ENCODE measurements around the gene KRIT1. TPM values are rescaled to one million over a fixed set of nuclear protein-coding genes. Genes with fewer than 3 reads are reported as not detected.
"Not testable (repeated sequence)": the region's sequence is repeated elsewhere in the genome, so short reads cannot be mapped to it uniquely, and the experiment has no call there.

KRIT1 gene
- total and polyA plus RNA-seq, 5 donors: 19.0 to 38.2 (median 35.3) TPM

GRCh38 chr7:92275327-92275726 lies 29.6 kb upstream of the KRIT1 start:
- H3K4me1 ChIP-seq (ENCODE audit: control insufficient read depth, insufficient read depth, low read length): peaks cover 6% of the 10 kb centered on the region
- 94% methylated on average over 4 of the region's 4 CpGs for WGBS
- ATAC-seq (no peak), DNase-seq (no peak)
- intact Hi-C loops (cut with DNase I): no loop called here
- no peaks in the 10 kb centered on the region for H3K9me3 ChIP-seq (ENCODE audit: control insufficient read depth, low read length)
- H3K27me3 ChIP-seq (ENCODE audit: control insufficient read depth, insufficient read depth): no peaks in the 10 kb centered on the region
- H3K4me3 ChIP-seq (ENCODE audit: low read length): no peak overlapping the region
- H3K27ac ChIP-seq (ENCODE audit: low read length): no peak overlapping the region

- no peak for ATAC-seq
- Histone ChIP-seq H3K9me3 (ENCODE audit: control insufficient read depth, low read length) (no peaks in the 10 kb centered on the region), H3K4me1 (ENCODE audit: control insufficient read depth, insufficient read depth, low read length) (peaks cover 1% of the 10 kb centered on the region), H3K27me3 (ENCODE audit: control insufficient read depth, insufficient read depth) (no peaks in the 10 kb centered on the region), H3K27ac (ENCODE audit: low read length) (no peak overlapping the region), H3K4me3 (ENCODE audit: low read length) (no peak overlapping the region)
- WGBS: 92% methylated on average over 1 of the region's 1 CpG
- no peak for DNase-seq
- intact Hi-C loops (cut with DNase I): no loop called here
Measured at GRCh38 chr7:92268921-92269320, 23.2 kb upstream of the KRIT1 start.

GRCh38 chr7:92266415-92267241 lies 20.9 kb upstream of the KRIT1 start:
- ATAC-seq (no peak), DNase-seq (no peak)
- 96% methylated on average over 5 of the region's 5 CpGs for WGBS
- Histone ChIP-seq H3K4me1 (ENCODE audit: control insufficient read depth, insufficient read depth, low read length) (no peaks in the 10 kb centered on the region), H3K9me3 (ENCODE audit: control insufficient read depth, low read length) (no peaks in the 10 kb centered on the region), H3K27me3 (ENCODE audit: control insufficient read depth, insufficient read depth) (no peaks in the 10 kb centered on the region), H3K4me3 (ENCODE audit: low read length) (no peak overlapping the region), H3K27ac (ENCODE audit: low read length) (no peak overlapping the region)
- intact Hi-C loops (cut with DNase I): no loop called here

GRCh38 chr7:92260248-92260781 lies 14.6 kb upstream of the KRIT1 start:
- intact Hi-C loops (cut with DNase I): no loop called here
- H3K9me3 ChIP-seq (ENCODE audit: control insufficient read depth, low read length): no peaks in the 10 kb centered on the region
- no peak overlapping the region for H3K4me3 ChIP-seq (ENCODE audit: low read length)
- H3K27ac ChIP-seq (ENCODE audit: low read length): no peak overlapping the region
- H3K4me1 ChIP-seq (ENCODE audit: control insufficient read depth, insufficient read depth, low read length): peaks cover 2% of the 10 kb centered on the region
- no peaks in the 10 kb centered on the region for H3K27me3 ChIP-seq (ENCODE audit: control insufficient read depth, insufficient read depth)
- WGBS: 89% methylated on average over 7 of the region's 7 CpGs
- DNase-seq (no peak), ATAC-seq (no peak)

GRCh38 chr7:92259610-92260247 lies 14.0 kb upstream of the KRIT1 start:
- peaks cover 3% of the 10 kb centered on the region for H3K4me1 ChIP-seq (ENCODE audit: control insufficient read depth, insufficient read depth, low read length)
- WGBS: 91% methylated on average over 2 of the region's 2 CpGs
- intact Hi-C loops (cut with DNase I): no loop called here

GRCh38 chr7:92259062-92259461 lies 13.3 kb upstream of the KRIT1 start:
- ATAC-seq (no peak), DNase-seq (no peak)
- Histone ChIP-seq H3K9me3 (ENCODE audit: control insufficient read depth, low read length) (no peaks in the 10 kb centered on the region), H3K4me3 (ENCODE audit: low read length) (no peak overlapping the region), H3K27me3 (ENCODE audit: control insufficient read depth, insufficient read depth) (no peaks in the 10 kb centered on the region), H3K4me1 (ENCODE audit: control insufficient read depth, insufficient read depth, low read length) (peaks cover 4% of the 10 kb centered on the region), H3K27ac (ENCODE audit: low read length) (no peak overlapping the region)
- 79% methylated on average over 4 of the region's 4 CpGs for WGBS
- intact Hi-C loops (cut with DNase I): no loop called here

More at GRCh38 chr7:92259610-92260247, 14.0 kb upstream of the KRIT1 start:
- DNase-seq (no peak), ATAC-seq (no peak)
- no peaks in the 10 kb centered on the region for H3K27me3 ChIP-seq (ENCODE audit: control insufficient read depth, insufficient read depth)
- H3K27ac ChIP-seq (ENCODE audit: low read length): no peak overlapping the region
- H3K4me3 ChIP-seq (ENCODE audit: low read length): no peak overlapping the region
- no peaks in the 10 kb centered on the region for H3K9me3 ChIP-seq (ENCODE audit: control insufficient read depth, low read length)

- ATAC-seq (peak; percentile 81 to 85), DNase-seq (no peak)
- Histone ChIP-seq H3K9me3 (ENCODE audit: control insufficient read depth, low read length) (no peaks in the 10 kb centered on the region), H3K27ac (ENCODE audit: low read length) (no peak overlapping the region), H3K4me3 (ENCODE audit: low read length) (no peak overlapping the region), H3K27me3 (ENCODE audit: control insufficient read depth, insufficient read depth) (no peaks in the 10 kb centered on the region), H3K4me1 (ENCODE audit: control insufficient read depth, insufficient read depth, low read length) (peaks cover 9% of the 10 kb centered on the region)
- intact Hi-C loops (cut with DNase I): no loop called here
- WGBS: 64% methylated on average over 4 of the region's 4 CpGs
Measured at GRCh38 chr7:92255308-92255707, 9.6 kb upstream of the KRIT1 start.

GRCh38 chr7:92254800-92255199 lies 9.1 kb upstream of the KRIT1 start:
- H3K4me3 ChIP-seq (ENCODE audit: low read length); intact Hi-C loops (cut with DNase I); DNase-seq; ATAC-seq; H3K27ac ChIP-seq (ENCODE audit: low read length); H3K27me3 ChIP-seq (ENCODE audit: control insufficient read depth, insufficient read depth); H3K4me1 ChIP-seq (ENCODE audit: control insufficient read depth, insufficient read depth, low read length); H3K9me3 ChIP-seq (ENCODE audit: control insufficient read depth, low read length): not testable (repeated sequence)
- 81% methylated on average over 1 of the region's 1 CpG for WGBS

GRCh38 chr7:92253251-92253650 lies 7.5 kb upstream of the KRIT1 start:
- Histone ChIP-seq H3K4me1 (ENCODE audit: control insufficient read depth, insufficient read depth, low read length) (peaks cover 7% of the 10 kb centered on the region), H3K27ac (ENCODE audit: low read length) (no peak overlapping the region), H3K9me3 (ENCODE audit: control insufficient read depth, low read length) (no peaks in the 10 kb centered on the region), H3K4me3 (ENCODE audit: low read length) (no peak overlapping the region), H3K27me3 (ENCODE audit: control insufficient read depth, insufficient read depth) (no peaks in the 10 kb centered on the region)
- DNase-seq (no peak), ATAC-seq (no peak)
- 86% methylated on average over 1 of the region's 1 CpG for WGBS
- intact Hi-C loops (cut with DNase I): no loop called here

GRCh38 chr7:92251181-92251580 lies 5.5 kb upstream of the KRIT1 start:
- WGBS: 96% methylated on average over 1 of the region's 1 CpG
- H3K4me1 ChIP-seq (ENCODE audit: control insufficient read depth, insufficient read depth, low read length): peaks cover 7% of the 10 kb centered on the region
- H3K9me3 ChIP-seq (ENCODE audit: control insufficient read depth, low read length): no peaks in the 10 kb centered on the region
- no peak overlapping the region for H3K27ac ChIP-seq (ENCODE audit: low read length)
- no peaks in the 10 kb centered on the region for H3K27me3 ChIP-seq (ENCODE audit: control insufficient read depth, insufficient read depth)
- no peak for ATAC-seq
- H3K4me3 ChIP-seq (ENCODE audit: low read length): no peak overlapping the region
- intact Hi-C loops (cut with DNase I): no loop called here
- no peak for DNase-seq

GRCh38 chr7:92250603-92251002 lies 4.9 kb upstream of the KRIT1 start:
- H3K4me3 ChIP-seq (ENCODE audit: low read length): no peak overlapping the region
- H3K9me3 ChIP-seq (ENCODE audit: control insufficient read depth, low read length): no peaks in the 10 kb centered on the region
- H3K4me1 ChIP-seq (ENCODE audit: control insufficient read depth, insufficient read depth, low read length): peaks cover 7% of the 10 kb centered on the region
- H3K27ac ChIP-seq (ENCODE audit: low read length): no peak overlapping the region
- intact Hi-C loops (cut with DNase I): no loop called here
- no peaks in the 10 kb centered on the region for H3K27me3 ChIP-seq (ENCODE audit: control insufficient read depth, insufficient read depth)
- ATAC-seq (no peak), DNase-seq (no peak)
